Left ventricle myocardium inferior (tissue), 1 donor: ENCODE measurements around the gene SERHL2. TPM values are rescaled to one million over a fixed set of nuclear protein-coding genes. Genes with fewer than 3 reads are reported as not detected.
"Not testable (repeated sequence)": the region's sequence is repeated elsewhere in the genome, so short reads cannot be mapped to it uniquely, and the experiment has no call there.

ENCODE experiments used
- DNase-seq: peaks from one replicate; pipeline ENCODE4 v3.0.0-alpha.2; 2020
- H3K27ac ChIP-seq: fragments of 200-600 bp; replicated peaks from 2 replicates; pipeline ENCODE4 v1.8.0; 2021
- H3K27me3 ChIP-seq: fragments of 200-600 bp; 2 replicates; pipeline ENCODE4 v1.8.0; 2021; ENCODE audit warnings: low read depth
- H3K36me3 ChIP-seq: fragments of 200-600 bp; 2 replicates; pipeline ENCODE4 v1.8.0; 2021
- H3K4me1 ChIP-seq: fragments of 200-600 bp; 2 replicates; pipeline ENCODE4 v1.8.0; 2021
- H3K4me3 ChIP-seq: fragments of 200-600 bp; 2 replicates; pipeline ENCODE4 v1.8.0; 2021; ENCODE audit warnings: mild to moderate bottlenecking, moderate library complexity
- H3K9me3 ChIP-seq: fragments of 200-600 bp; replicated peaks from 2 replicates; pipeline ENCODE4 v1.8.0; 2021
- CTCF ChIP-seq: fragments of 200-600 bp; IDR thresholded peaks from 2 replicates; pipeline ENCODE4 v1.8.0; 2021; ENCODE audit warnings: antibody characterized with exemption, mild to moderate bottlenecking, borderline replicate concordance
- intact Hi-C: fragments of 100-400 bp; cut with micrococcal nuclease; formaldehyde crosslinking; loops from one replicate; pipeline ENCODE4 v1.11.0; 2022
- total RNA-seq: library from RNA; stranded (reverse); fragmentation: NEBNext Ultra II Directional; extraction: Animal tissue kit (Norgen Biotek cat#: 25700); gene quantifications from one replicate; pipeline ENCODE4 v1.2.1, GENCODE V29; 2021
- donor health status: DM: no; HTN: yes; CAD: no; lungs with severe emphysema.

SERHL2 gene
- total RNA-seq, 1 donor from 2014 or later, result 3.5 TPM

GRCh38 chr22:42515896-42516295 lies 37.9 kb upstream of the SERHL2 start:
- Histone ChIP-seq H3K4me1 (peaks cover 21% of the 10 kb centered on the region), H3K36me3 (peaks cover 32% of the 10 kb centered on the region), H3K27ac (no peak overlapping the region), H3K4me3 (no peak overlapping the region), H3K27me3 (no peaks in the 10 kb centered on the region), H3K9me3 (no peaks in the 10 kb centered on the region)
- intact Hi-C loops, result no loop called here
- no peak for TF ChIP-seq CTCF
- no peak for DNase-seq

DNA sequence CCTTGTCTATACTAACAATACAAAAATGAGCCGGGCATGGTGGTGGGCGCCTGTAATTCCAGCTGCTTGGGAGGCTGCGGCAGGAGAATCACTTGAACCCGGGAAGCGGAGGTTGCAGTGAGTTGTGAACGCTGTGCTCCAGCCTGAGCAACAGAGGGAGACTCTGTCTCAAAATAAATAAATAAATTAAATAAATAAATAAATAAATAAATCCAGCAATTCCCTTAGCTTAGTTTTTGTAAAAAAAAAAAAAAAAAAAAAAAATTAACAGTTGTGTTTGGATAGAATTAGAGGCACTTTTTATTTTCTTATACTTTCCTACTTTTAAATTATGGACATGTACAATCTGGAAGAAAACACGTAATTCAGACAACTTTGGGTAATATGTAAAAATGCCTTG lies 36.7 kb upstream of the SERHL2 start:
- intact Hi-C loops, DNase-seq, H3K9me3 ChIP-seq, H3K27me3 ChIP-seq, H3K27ac ChIP-seq, H3K4me3 ChIP-seq: not testable (repeated sequence)
- Histone ChIP-seq H3K4me1 (peaks cover 21% of the 10 kb centered on the region), H3K36me3 (peaks cover 26% of the 10 kb centered on the region)

DNA sequence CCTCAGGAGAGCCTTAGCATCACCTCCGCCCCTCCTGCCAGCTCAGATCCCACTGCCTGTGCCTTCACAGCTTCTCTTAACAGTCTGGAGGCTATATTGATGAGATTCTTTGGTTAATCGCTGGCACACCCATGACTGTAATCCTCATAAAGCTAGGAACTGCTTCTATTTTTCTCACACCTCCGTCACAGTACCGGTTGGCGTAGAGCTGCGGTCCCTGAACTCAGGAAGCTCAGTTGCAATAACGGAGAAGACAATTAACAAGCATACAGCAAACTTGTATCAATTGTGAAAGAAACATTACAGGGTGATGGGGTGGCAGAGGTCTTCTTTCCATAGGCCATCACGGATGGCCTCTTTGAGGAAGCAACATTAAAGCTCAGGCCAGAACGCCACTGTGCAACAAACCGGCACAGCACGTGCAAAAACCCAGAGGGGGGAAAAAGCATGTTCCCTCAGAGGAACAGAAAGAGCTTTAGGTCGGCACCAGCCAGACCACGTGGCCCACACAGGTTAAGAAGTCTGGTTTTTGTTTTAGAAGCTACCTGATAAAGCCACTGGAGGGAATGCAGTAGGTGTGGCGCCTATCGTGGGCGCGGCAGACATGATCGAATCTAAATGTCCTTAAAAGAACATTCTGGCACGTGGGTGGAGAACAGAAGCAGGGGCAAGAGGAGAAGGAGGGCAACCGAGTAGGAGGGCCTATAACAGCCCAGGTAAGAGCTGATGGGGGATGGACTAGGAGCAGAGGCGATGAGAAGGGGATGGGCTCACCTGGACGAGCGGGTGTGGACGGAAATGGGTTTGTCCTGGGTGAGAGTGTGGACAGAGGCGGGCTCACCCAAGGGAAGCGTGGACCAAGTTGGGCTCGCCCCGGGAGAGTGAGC lies 34.9 kb upstream of the SERHL2 start:
- H3K9me3 ChIP-seq, H3K27me3 ChIP-seq, intact Hi-C loops, DNase-seq: not testable (repeated sequence)
- Histone ChIP-seq H3K36me3 (peaks cover 23% of the 10 kb centered on the region), H3K4me3 (peak overlapping the region; percentile 94), H3K4me1 (peaks cover 16% of the 10 kb centered on the region), H3K27ac (peak overlapping the region; percentile 76)

DNA sequence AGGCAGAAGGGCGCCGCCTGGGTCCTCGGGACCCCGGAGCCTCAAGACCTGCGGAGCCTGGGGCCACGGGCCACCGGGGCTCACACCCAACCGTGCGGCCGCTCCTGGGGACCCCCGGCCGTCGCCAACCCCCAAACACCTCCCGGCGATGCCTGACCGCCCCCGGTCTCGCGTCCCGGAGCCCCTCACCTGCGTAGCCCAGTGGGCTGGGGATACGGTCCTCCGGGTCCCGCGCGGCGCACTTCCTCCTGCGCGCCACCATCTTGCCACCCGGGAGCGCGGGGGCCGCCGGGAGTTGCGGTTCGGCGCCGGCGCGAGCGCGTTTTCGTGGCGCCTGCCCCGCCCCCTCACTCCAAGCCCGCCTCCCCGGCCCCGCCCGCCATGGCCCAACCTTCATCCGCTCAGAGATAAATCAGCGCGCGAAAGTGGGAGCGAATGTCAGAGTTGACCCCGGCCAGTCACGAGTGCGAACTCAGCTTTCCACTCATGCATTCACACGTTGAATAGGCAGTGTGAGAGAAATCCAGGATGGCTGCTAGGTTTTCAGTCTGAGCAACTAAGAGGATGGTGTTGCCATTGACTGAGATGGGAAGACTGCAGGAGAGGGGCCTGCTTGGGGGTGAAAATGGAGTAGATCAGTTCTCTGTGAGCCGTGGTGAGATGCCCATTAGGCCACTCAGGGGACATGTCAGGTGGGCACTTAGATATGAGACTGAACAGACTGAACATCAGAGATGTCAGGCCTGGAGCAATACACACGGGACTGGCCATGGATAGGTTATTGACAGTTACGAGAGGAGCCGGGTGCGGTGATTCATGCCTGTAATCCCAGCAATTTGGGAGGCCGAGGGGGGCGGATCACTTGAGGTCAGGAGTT lies 34.0 kb upstream of the SERHL2 start, which contains the start of gene RRP7A:
TSS of gene RRP7A (minus strand) at position 272 of the 877 bp plus-strand sequence. CDS start at position 262, 10 bp downstream.
- no peaks in the 10 kb centered on the region for H3K27me3 ChIP-seq
- DNase-seq, result peak; percentile 83
- peaks cover 16% of the 10 kb centered on the region for H3K4me1 ChIP-seq
- intact Hi-C loops, result no loop called here
- H3K4me3 ChIP-seq, result peak within 1 kb of the TSS; percentile 94
- TF ChIP-seq CTCF, result no peak
- H3K36me3 ChIP-seq, result peaks cover 20% of the 10 kb centered on the region
- peak within 1 kb of the TSS; percentile 76 for H3K27ac ChIP-seq
- H3K9me3 ChIP-seq, result no peaks in the 10 kb centered on the region

DNA sequence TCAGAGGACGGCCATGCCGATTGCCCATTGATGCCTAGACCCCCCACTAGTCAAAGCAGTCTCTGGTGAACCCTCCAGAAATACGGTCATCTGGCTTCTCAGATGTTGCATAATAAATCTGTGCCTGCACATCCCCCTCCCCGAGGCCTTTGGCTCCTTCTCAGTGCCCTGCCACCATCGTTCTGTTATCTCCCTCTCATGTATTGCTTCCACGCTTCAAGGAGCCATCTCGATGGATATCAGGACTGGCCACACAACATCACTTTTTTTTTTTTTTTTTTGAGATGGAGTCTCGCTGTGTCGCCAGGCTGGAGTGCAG lies 32.6 kb upstream of the SERHL2 start:
- no peaks in the 10 kb centered on the region for H3K27me3 ChIP-seq
- intact Hi-C loops, result no loop called here
- no peak for DNase-seq
- no peak overlapping the region for H3K27ac ChIP-seq
- H3K4me3 ChIP-seq, result no peak overlapping the region
- H3K4me1 ChIP-seq, result peaks cover 16% of the 10 kb centered on the region
- H3K9me3 ChIP-seq, result no peaks in the 10 kb centered on the region
- H3K36me3 ChIP-seq, result peaks cover 15% of the 10 kb centered on the region
- no peak for TF ChIP-seq CTCF

DNA sequence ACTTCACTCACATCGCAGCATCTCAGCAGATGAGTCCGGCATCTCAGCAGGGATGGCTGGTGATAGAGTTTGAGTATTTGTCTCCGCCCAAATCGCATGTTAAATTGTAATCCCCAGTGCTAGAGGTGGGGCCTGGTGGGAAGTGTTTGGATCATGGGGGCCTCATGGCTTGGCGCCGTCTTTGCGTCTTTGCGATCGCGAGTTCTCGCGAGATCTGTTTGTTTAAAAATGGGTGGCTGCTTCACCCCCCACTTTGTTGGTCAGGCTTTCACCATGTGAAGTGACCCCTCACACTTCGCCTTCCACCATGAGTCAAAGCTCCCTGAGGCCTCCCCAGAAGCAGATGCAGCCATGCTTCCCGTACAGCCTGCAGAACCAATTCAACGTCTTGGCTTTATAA lies 31.2 kb upstream of the SERHL2 start:
- no peak for DNase-seq
- Histone ChIP-seq H3K4me3 (no peak overlapping the region), H3K27me3 (no peaks in the 10 kb centered on the region), H3K27ac (no peak overlapping the region), H3K9me3 (no peaks in the 10 kb centered on the region), H3K4me1 (peaks cover 13% of the 10 kb centered on the region), H3K36me3 (peaks cover 3% of the 10 kb centered on the region)
- no peak for TF ChIP-seq CTCF
- intact Hi-C loops, result no loop called here
